Mucosa of descending colon (tissue), 3 donors: ENCODE measurements around the gene ECI2. TPM values are rescaled to one million over a fixed set of nuclear protein-coding genes. Genes with fewer than 3 reads are reported as not detected.

Source experiments
- ATAC-seq: fragments of 200-7000 bp; cut with Tn5 transposase; one replicate; pipeline ENCODE4 v1.9.1; 2020; ENCODE audit warnings: mild to moderate bottlenecking, moderate library complexity
- DNase-seq, 3 donors: peaks; one replicate each; pipeline ENCODE4 v3.0.0-alpha.2; 2020
- H3K36me3 ChIP-seq: fragments of 200-600 bp; one replicate; pipeline ENCODE4 v1.8.0; 2021; ENCODE audit warnings: low read depth, mild to moderate bottlenecking
- H3K4me1 ChIP-seq: fragments of 200-600 bp; one replicate; pipeline ENCODE4 v1.8.0; 2021; ENCODE audit warnings: low read depth, mild to moderate bottlenecking
- H3K4me3 ChIP-seq: fragments of 200-600 bp; one replicate; pipeline ENCODE4 v1.8.0; 2021; ENCODE audit warnings: mild to moderate bottlenecking
- H3K9me3 ChIP-seq: fragments of 200-600 bp; one replicate; pipeline ENCODE4 v1.8.0; 2021; ENCODE audit warnings: mild to moderate bottlenecking
- intact Hi-C, 2 donors: fragments of 100-400 bp; cut with DNase I in 1 of 2; cut with micrococcal nuclease in 1 of 2; formaldehyde crosslinking; loops; one replicate each; pipeline versions ENCODE4 v1.11.0 to v1.11.1; 2022; cut with DNase I, micrococcal nuclease
- total RNA-seq, 3 donors: library from RNA; stranded (reverse); fragmentation: NEBNext Ultra II Directional in 2 of 3; extraction: Animal tissue kit (Norgen Biotek cat#: 25700) in 2 of 3; gene quantifications; one replicate each; pipeline versions ENCODE4 v1.2.1 to v1.2.4, GENCODE V29; 2021 to 2023
- TF ChIP-seq, protein P1 (sequence below): fragments of 200-600 bp; IDR thresholded peaks from one replicate; pipeline ENCODE4 v1.8.0; 2022; ENCODE audit warnings: antibody characterized with exemption, mild to moderate bottlenecking
- donor health status: DM: no; HTN: no; CAD: no; lungs with moderate emphysema.
- donor health status: DM: no; HTN: no; CAD: no.
- donor health status: DM: no; HTN: yes; CAD: no.

Gene ECI2
- total RNA-seq, 3 donors from 2014 or later: 56.3 to 92.3 (median 61.9) TPM

DNA sequence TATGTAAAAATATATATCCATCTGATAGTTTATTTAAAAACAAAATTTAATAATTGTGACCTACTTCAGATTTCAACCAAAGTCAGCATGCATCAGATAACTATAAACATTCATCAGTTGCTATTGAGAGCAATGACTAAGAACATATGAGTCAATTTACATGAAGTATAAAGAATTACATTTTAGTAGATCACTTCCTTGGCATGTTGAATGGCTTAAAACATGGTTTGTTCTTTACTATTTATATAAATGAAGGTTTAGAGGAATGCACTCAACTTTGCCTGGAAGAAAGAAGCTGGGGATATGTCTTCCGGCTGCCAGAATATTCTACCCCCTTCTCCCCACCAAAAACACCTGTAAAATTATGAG, 50.1 kb downstream of the ECI2 start:
- TF ChIP-seq, protein P1, sequence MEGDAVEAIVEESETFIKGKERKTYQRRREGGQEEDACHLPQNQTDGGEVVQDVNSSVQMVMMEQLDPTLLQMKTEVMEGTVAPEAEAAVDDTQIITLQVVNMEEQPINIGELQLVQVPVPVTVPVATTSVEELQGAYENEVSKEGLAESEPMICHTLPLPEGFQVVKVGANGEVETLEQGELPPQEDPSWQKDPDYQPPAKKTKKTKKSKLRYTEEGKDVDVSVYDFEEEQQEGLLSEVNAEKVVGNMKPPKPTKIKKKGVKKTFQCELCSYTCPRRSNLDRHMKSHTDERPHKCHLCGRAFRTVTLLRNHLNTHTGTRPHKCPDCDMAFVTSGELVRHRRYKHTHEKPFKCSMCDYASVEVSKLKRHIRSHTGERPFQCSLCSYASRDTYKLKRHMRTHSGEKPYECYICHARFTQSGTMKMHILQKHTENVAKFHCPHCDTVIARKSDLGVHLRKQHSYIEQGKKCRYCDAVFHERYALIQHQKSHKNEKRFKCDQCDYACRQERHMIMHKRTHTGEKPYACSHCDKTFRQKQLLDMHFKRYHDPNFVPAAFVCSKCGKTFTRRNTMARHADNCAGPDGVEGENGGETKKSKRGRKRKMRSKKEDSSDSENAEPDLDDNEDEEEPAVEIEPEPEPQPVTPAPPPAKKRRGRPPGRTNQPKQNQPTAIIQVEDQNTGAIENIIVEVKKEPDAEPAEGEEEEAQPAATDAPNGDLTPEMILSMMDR: no peak
- DNase-seq (no peak), ATAC-seq (no peak)
- Histone ChIP-seq H3K9me3 (no peaks in the 10 kb centered on the region), H3K36me3 (no peaks in the 10 kb centered on the region), H3K4me3 (no peak overlapping the region), H3K4me1 (peaks cover 7% of the 10 kb centered on the region)
- intact Hi-C loops: no loop called here

GRCh38 chr6:4084444-4085331, 50.7 kb downstream of the ECI2 start:
- Histone ChIP-seq H3K9me3 (no peaks in the 10 kb centered on the region), H3K36me3 (no peaks in the 10 kb centered on the region), H3K4me3 (no peak overlapping the region), H3K4me1 (peaks cover 7% of the 10 kb centered on the region)
- ATAC-seq (no peak), DNase-seq (no peak)
- TF ChIP-seq, protein P1: no peak
- intact Hi-C loops: no loop called here

- ATAC-seq (no peak), DNase-seq (no peak)
- intact Hi-C loops: no loop called here
- no peak within 1 kb of the TSS for H3K4me3 ChIP-seq
- H3K4me1 ChIP-seq: no peaks in the 10 kb centered on the region
- TF ChIP-seq, protein P1: no peak
- H3K36me3 ChIP-seq: no peaks in the 10 kb centered on the region
- H3K9me3 ChIP-seq: no peaks in the 10 kb centered on the region
These were observed 56.5 kb downstream of the ECI2 start, which contains the start of gene FAM217A for GRCh38 chr6:4078691-4079471. Gene FAM217A, minus strand, starts transcription at chr6:4079137. Its CDS starts 1,723 bp downstream, at chr6:4077414.

DNA sequence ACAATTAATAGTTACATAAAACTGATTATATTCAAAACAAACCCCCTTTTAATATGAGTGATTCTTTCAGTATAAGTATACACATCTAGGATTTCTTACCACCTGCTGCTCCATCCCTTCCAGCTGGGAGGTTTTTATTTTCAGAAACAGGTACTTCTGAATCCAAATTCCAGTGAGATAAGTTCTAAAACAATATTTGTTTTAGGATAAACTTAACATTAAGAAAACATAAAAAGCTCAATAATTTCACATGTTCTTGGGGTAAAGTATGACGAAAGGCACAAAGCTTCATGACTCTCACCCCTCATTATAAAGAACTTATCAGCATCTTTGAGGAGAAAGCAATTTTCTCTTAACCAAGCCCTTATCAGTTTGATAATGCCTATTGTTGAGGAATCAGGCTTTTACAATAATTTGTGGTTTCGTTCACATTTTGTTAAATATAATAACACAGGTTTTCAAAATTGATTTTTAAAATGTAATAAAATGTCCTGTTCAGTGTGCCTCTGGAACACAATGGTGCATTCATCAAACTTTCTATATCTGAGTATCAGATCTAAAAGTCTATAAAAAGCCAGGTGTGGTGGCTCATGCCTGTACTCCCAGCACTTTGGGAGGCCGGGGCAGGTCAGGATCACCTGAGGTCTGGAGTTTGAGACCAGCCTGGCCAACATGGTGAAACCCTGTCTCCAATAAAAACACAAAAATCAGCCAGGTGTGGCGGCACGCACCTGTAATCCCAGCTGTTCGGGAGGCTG, 60.7 kb downstream of the ECI2 start:
- peak in 2 of 3 donors; percentile 40 to 55 for DNase-seq
- no peaks in the 10 kb centered on the region for H3K9me3 ChIP-seq
- ATAC-seq: peak; percentile 71
- H3K4me1 ChIP-seq: no peaks in the 10 kb centered on the region
- TF ChIP-seq, protein P1: no peak
- intact Hi-C loops: no loop called here
- no peaks in the 10 kb centered on the region for H3K36me3 ChIP-seq
- no peak overlapping the region for H3K4me3 ChIP-seq

- Histone ChIP-seq H3K36me3 (no peaks in the 10 kb centered on the region), H3K4me3 (no peak overlapping the region), H3K4me1 (no peaks in the 10 kb centered on the region), H3K9me3 (no peaks in the 10 kb centered on the region)
- intact Hi-C loops: no loop called here
- ATAC-seq (peak; percentile 16), DNase-seq (no peak)
- TF ChIP-seq, protein P1: no peak
These were observed 64.0 kb downstream of the ECI2 start for GRCh38 chr6:4071330-4071729.
